ENCODE data around the gene PRKAG1.

- TF ChIP-seq CTCF (IDR thresholded peaks at IDR 0.05 in 2 of 3, conservative IDR thresholded peaks at IDR 0.05 in 1 of 3; ENCODE audit: control insufficient read depth in 2 of 3, extremely low read depth in 1 of 3, insufficient read depth in 1 of 3, low read depth in 3 of 3, low read length in 3 of 3) (no peak), SP1 (IDR thresholded peaks at IDR 0.05; ENCODE audit: low read depth, low read length) (no peak), POLR2A (IDR thresholded peaks at IDR 0.05; ENCODE audit: low read depth, low read length) (no peak), CREB1 (IDR thresholded peaks at IDR 0.05; ENCODE audit: low read depth) (no peak), CBFB (IDR thresholded peaks at IDR 0.05; ENCODE audit: low read depth) (no peak), GABPA (IDR thresholded peaks at IDR 0.05; ENCODE audit: low read depth) (no peak), MXI1 (IDR thresholded peaks at IDR 0.05; ENCODE audit: low read depth, low read length) (no peak), RAD21 (IDR thresholded peaks at IDR 0.05; ENCODE audit: insufficient read depth, low read depth, low read length) (no peak), ZZZ3 (IDR thresholded peaks at IDR 0.05; ENCODE audit: control insufficient read depth, insufficient read length, low read depth) (no peak), ZNF207 (IDR thresholded peaks at IDR 0.05; ENCODE audit: borderline replicate concordance) (no peak), EGR1 (IDR thresholded peaks at IDR 0.05; ENCODE audit: borderline replicate concordance in 1 of 2, low read depth in 2 of 2, low read length in 2 of 2) (no peak)
Observed at GRCh38 chr12:48969160-48969771, 49.3 kb downstream of the PRKAG1 start.

Data from GM12878 (cell line).